HCT116 (cell line): Measurements from ENCODE around the gene MLLT3. TPM values are rescaled to one million over a fixed set of nuclear protein-coding genes. Genes with fewer than 3 reads are reported as not detected.

ENCODE experiments used
- ATAC-seq: fragments of 200-7000 bp; cut with Tn5 transposase; 2 replicates; pipeline ENCODE4 v1.9.1; 2020; ENCODE audit warnings: mild to moderate bottlenecking, moderate library complexity
- BruUV-seq: library from RNA; stranded (reverse); fragments of 400-500 nt; replicated peaks from 2 replicates; lab custom pipeline; 2021; lab: Mats Ljungman, UMichigan
- CTCF ChIA-PET: fragments of 300-600 bp; sonication (Branson Sonifier 250); formaldehyde crosslinking; loops from one replicate; lab custom pipeline; 2021; ENCODE audit warnings: antibody characterized with exemption; lab: Charles Lee
- POLR2A ChIA-PET: fragments of 300-600, 350-600 bp; sonication (Branson Sonifier 250); formaldehyde crosslinking; loops from one replicate; lab custom pipeline; 2021; ENCODE audit warnings: antibody characterized with exemption; lab: Charles Lee
- RAD21 ChIA-PET, 2 experiments: fragments of 300-600 bp; sonication (Branson Sonifier 250); formaldehyde crosslinking; loops; one replicate each; lab custom pipeline; 2023; ENCODE audit warnings: low total read pairs in 2 of 2; ENCODE audit not compliant: uncharacterized antibody in 2 of 2, unreplicated experiment in 2 of 2, low non-redundant PET in 1 of 2; lab: Charles Lee
- DNase-seq: peaks from one replicate; pipeline ENCODE4 v3.0.0-alpha.2; 2010; ENCODE audit warnings: low read depth, low spot score
- H2AFZ ChIP-seq: fragments of 200-600 bp; shearing (Covaris generic), sonication (generic); 2 replicates; pipeline ENCODE4 v1.6.1; 2017; ENCODE audit warnings: low read depth, mixed run types, mixed read lengths, antibody characterized with exemption, low read length; ENCODE audit not compliant: poor library complexity, severe bottlenecking
- H3K27ac ChIP-seq: 2 replicates; pipeline ENCODE4 v1.5.1; 2012; ENCODE audit warnings: low read depth, low read length
- H3K27me3 ChIP-seq: fragments of 200-600 bp; sonication (generic); 2 replicates; pipeline ENCODE4 v1.6.1; 2016; ENCODE audit warnings: mixed run types, low read length, mixed read lengths; ENCODE audit not compliant: insufficient read depth
- H3K36me3 ChIP-seq, 2 experiments: fragments of 200-500 bp in 1 of 2; fragments of 200-600 bp in 1 of 2; sonication (Bioruptor generic) in 1 of 2; sonication (generic) in 1 of 2; 2 replicates each; pipeline versions ENCODE4 v1.5.1 to v1.6.1; 2014 to 2016; ENCODE audit warnings: low read length in 2 of 2, inconsistent platforms in 1 of 2, mixed read lengths in 1 of 2, mixed run types in 1 of 2; ENCODE audit not compliant: insufficient read depth in 2 of 2, control insufficient read depth in 1 of 2
- H3K4me1 ChIP-seq, 2 experiments: fragments of 200-600 bp in 1 of 2; sonication (generic) in 1 of 2; 2 replicates each; pipeline versions ENCODE4 v1.5.1 to v1.6.1; 2012 to 2017; ENCODE audit warnings: low read length in 2 of 2, inconsistent platforms in 1 of 2, mild to moderate bottlenecking in 1 of 2, mixed read lengths in 1 of 2, mixed run types in 1 of 2, moderate library complexity in 1 of 2; ENCODE audit not compliant: insufficient read depth in 2 of 2, control insufficient read depth in 1 of 2
- H3K4me2 ChIP-seq: fragments of 200-600 bp; sonication (generic); 2 replicates; pipeline ENCODE4 v1.6.1; 2017; ENCODE audit warnings: mixed run types, low read length, mixed read lengths
- H3K4me3 ChIP-seq, 2 experiments: fragments of 200-600 bp in 1 of 2; sonication (generic) in 1 of 2; replicated peaks in 1 of 2; 2 replicates each; pipeline ENCODE4 v1.5.1; 2011 to 2016; ENCODE audit warnings: low read length in 2 of 2, control low read depth in 1 of 2, low read depth in 1 of 2, mild to moderate bottlenecking in 1 of 2, mixed read lengths in 1 of 2, mixed run types in 1 of 2
- H3K79me2 ChIP-seq: fragments of 200-600 bp; sonication (generic); 2 replicates; pipeline ENCODE4 v1.6.1; 2017; ENCODE audit warnings: mild to moderate bottlenecking, mixed run types, low read length, moderate library complexity, mixed read lengths; ENCODE audit not compliant: insufficient read depth
- H3K9ac ChIP-seq: fragments of 200-600 bp; sonication (generic); 2 replicates; pipeline ENCODE4 v1.6.1; 2016; ENCODE audit warnings: low read length, mixed read lengths
- H3K9me2 ChIP-seq: fragments of 200-600 bp; sonication (generic), shearing (Covaris generic); 2 replicates; pipeline ENCODE4 v1.6.1; 2017; ENCODE audit warnings: mixed run types, mild to moderate bottlenecking, moderate library complexity; ENCODE audit not compliant: insufficient read depth
- H3K9me3 ChIP-seq, 2 experiments: fragments of 200-500 bp in 1 of 2; fragments of 200-600 bp in 1 of 2; sonication (Bioruptor generic) in 1 of 2; sonication (generic) in 1 of 2; 2 replicates each; pipeline ENCODE4 v1.6.1; 2014 to 2017; ENCODE audit warnings: low read length in 2 of 2, mixed read lengths in 2 of 2, inconsistent platforms in 1 of 2, low read depth in 1 of 2, mild to moderate bottlenecking in 1 of 2, mixed run types in 1 of 2, moderate library complexity in 1 of 2; ENCODE audit not compliant: control insufficient read depth in 1 of 2, insufficient read depth in 1 of 2
- H4K20me1 ChIP-seq: fragments of 200-600 bp; sonication (generic), shearing (Covaris generic); 2 replicates; pipeline ENCODE4 v1.6.1; 2017; ENCODE audit warnings: mixed run types, mild to moderate bottlenecking, moderate library complexity; ENCODE audit not compliant: insufficient read depth
- CBX3 ChIP-seq: IDR thresholded peaks from 2 replicates; pipeline ENCODE4 v1.6.1; 2012; ENCODE audit warnings: low read depth
- CEBPB ChIP-seq: IDR thresholded peaks from 2 replicates; pipeline ENCODE4 v1.6.1; 2012; ENCODE audit warnings: low read depth
- EGR1 ChIP-seq: IDR thresholded peaks from 2 replicates; pipeline ENCODE4 v1.6.1; 2012; ENCODE audit warnings: low read depth
- ELF1 ChIP-seq: IDR thresholded peaks from 2 replicates; pipeline ENCODE4 v1.6.1; 2012; ENCODE audit warnings: low read depth, borderline replicate concordance
- EZH2 ChIP-seq: fragments of 200-600 bp; sonication (generic); IDR thresholded peaks from 2 replicates; pipeline ENCODE4 v1.6.1; 2017; ENCODE audit warnings: antibody characterized with exemption, mixed run types
- EZH2phosphoT487 ChIP-seq: fragments of 200-600 bp; IDR thresholded peaks from 2 replicates; pipeline ENCODE4 v1.6.1; 2018; ENCODE audit warnings: antibody characterized with exemption, borderline replicate concordance
- FOSL1 ChIP-seq: IDR thresholded peaks from 2 replicates; pipeline ENCODE4 v1.6.1; 2012; ENCODE audit warnings: low read depth
- JUND ChIP-seq: IDR thresholded peaks from 2 replicates; pipeline ENCODE4 v1.6.1; 2012
- RAD21 ChIP-seq: IDR thresholded peaks from 2 replicates; pipeline ENCODE4 v1.6.1; 2012; ENCODE audit warnings: low read depth, mild to moderate bottlenecking
- SIN3A ChIP-seq: IDR thresholded peaks from 2 replicates; pipeline ENCODE4 v1.6.1; 2012; ENCODE audit warnings: low read depth
- SP1 ChIP-seq: IDR thresholded peaks from 2 replicates; pipeline ENCODE4 v1.6.1; 2012; ENCODE audit warnings: low read depth
- SRF ChIP-seq: IDR thresholded peaks from 2 replicates; pipeline ENCODE4 v1.6.1; 2012; ENCODE audit warnings: low read depth
- YY1 ChIP-seq: IDR thresholded peaks from 2 replicates; pipeline ENCODE4 v1.6.1; 2011; ENCODE audit warnings: low read length, low read depth, moderate library complexity, mild to moderate bottlenecking; ENCODE audit not compliant: insufficient replicate concordance; ENCODE audit errors: extremely low read depth
- ZFX ChIP-seq: fragments of 450-650 bp; IDR thresholded peaks from 2 replicates; pipeline ENCODE4 v1.6.1; 2017
- intact Hi-C: fragments of 100-400 bp; cut with micrococcal nuclease; formaldehyde crosslinking; loops from 2 replicates; pipeline ENCODE4 v1.10.0; 2022
- total RNA-seq: library from RNA; stranded (reverse); gene quantifications from one replicate; pipeline ENCODE4 v1.2.1, GENCODE V29; 2021; ENCODE audit not compliant: unreplicated experiment
- TF ChIP-seq, protein P1 (sequence below), 3 experiments: fragments of 200-600 bp in 1 of 3; sonication (generic) in 1 of 3; IDR thresholded peaks in 2 of 3; conservative IDR thresholded peaks in 1 of 3; 2 replicates each; pipeline ENCODE4 v1.5.1; 2012 to 2017; ENCODE audit warnings: low read depth in 2 of 3, low read length in 2 of 3, antibody characterized with exemption in 1 of 3, borderline replicate concordance in 1 of 3, control low read depth in 1 of 3, mild to moderate bottlenecking in 1 of 3, mixed read lengths in 1 of 3, mixed run types in 1 of 3, moderate library complexity in 1 of 3; ENCODE audit not compliant: insufficient read depth in 1 of 3

MLLT3 gene
- total RNA-seq, 1 experiment from 2014 or later = 4.3 TPM

DNA sequence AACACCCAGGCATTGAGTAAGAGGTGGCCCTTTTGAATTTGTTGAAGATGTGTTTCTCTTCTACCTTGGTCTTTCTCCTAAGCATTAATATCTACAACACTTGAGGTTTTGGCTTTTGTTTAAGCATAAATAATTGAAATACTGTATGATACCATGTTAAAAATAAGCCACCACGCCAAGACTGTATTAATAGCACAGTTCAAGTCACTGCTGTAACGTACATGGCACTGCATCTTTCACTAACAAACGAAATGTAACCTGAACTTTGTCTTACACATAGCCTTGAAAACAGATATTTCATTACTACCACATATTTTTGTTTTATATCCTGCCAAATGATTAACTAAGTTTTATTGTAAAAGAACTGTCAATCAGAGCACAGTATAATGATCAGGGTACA is 112.8 kb downstream of the MLLT3 start:
- intact Hi-C loops = no loop called here
- ChIA-PET POLR2A (no interaction called here), CTCF (no interaction called here)

More for the DNA sequence above, 112.8 kb downstream of the MLLT3 start:
- Histone ChIP-seq H4K20me1 (no peaks in the 10 kb centered on the region), H3K4me2 (no peak overlapping the region), H3K27ac (no peak overlapping the region), H3K27me3 (peaks cover 6% of the 10 kb centered on the region; the same call in 1 of the 2 replicates), H3K79me2 (no peaks in the 10 kb centered on the region), H3K9ac (no peak overlapping the region), H3K9me2 (no peaks in the 10 kb centered on the region), H3K36me3 (no peaks in the 10 kb centered on the region), H3K4me1 (peaks cover 0 to 6% of the 10 kb centered on the region in 2 experiments; a peak in 1 of 4 replicates), H3K9me3 (no peaks in the 10 kb centered on the region), H2AFZ (no peak overlapping the region), H3K4me3 (no peak overlapping the region)
- ATAC-seq (no peak), DNase-seq (no peak)
- TF ChIP-seq FOSL1 (no peak), CBX3 (no peak), CEBPB (no peak), EZH2phosphoT487 (no peak), EGR1 (no peak), EZH2 (no peak), ELF1 (no peak), ZFX (no peak), YY1 (no peak), SRF (no peak), JUND (no peak), SIN3A (no peak), SP1 (no peak), RAD21 (no peak)
- TF ChIP-seq, protein P1, sequence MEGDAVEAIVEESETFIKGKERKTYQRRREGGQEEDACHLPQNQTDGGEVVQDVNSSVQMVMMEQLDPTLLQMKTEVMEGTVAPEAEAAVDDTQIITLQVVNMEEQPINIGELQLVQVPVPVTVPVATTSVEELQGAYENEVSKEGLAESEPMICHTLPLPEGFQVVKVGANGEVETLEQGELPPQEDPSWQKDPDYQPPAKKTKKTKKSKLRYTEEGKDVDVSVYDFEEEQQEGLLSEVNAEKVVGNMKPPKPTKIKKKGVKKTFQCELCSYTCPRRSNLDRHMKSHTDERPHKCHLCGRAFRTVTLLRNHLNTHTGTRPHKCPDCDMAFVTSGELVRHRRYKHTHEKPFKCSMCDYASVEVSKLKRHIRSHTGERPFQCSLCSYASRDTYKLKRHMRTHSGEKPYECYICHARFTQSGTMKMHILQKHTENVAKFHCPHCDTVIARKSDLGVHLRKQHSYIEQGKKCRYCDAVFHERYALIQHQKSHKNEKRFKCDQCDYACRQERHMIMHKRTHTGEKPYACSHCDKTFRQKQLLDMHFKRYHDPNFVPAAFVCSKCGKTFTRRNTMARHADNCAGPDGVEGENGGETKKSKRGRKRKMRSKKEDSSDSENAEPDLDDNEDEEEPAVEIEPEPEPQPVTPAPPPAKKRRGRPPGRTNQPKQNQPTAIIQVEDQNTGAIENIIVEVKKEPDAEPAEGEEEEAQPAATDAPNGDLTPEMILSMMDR (IDR thresholded peaks at IDR 0.05 in 2 of 3, conservative IDR thresholded peaks at IDR 0.05 in 1 of 3; ENCODE audit: borderline replicate concordance in 1 of 3, insufficient read depth in 1 of 3, low read depth in 2 of 3, low read length in 2 of 3) = no peak
- RAD21 ChIA-PET = no interaction called here
- no TSS peak for BruUV-seq
